ENCODE data around the gene NDRG4. TPM values are rescaled to one million over a fixed set of nuclear protein-coding genes. Genes with fewer than 3 reads are reported as not detected.

Gene NDRG4
- total RNA-seq, 1 experiment from 2014 or later, result 4.8 TPM

DNA sequence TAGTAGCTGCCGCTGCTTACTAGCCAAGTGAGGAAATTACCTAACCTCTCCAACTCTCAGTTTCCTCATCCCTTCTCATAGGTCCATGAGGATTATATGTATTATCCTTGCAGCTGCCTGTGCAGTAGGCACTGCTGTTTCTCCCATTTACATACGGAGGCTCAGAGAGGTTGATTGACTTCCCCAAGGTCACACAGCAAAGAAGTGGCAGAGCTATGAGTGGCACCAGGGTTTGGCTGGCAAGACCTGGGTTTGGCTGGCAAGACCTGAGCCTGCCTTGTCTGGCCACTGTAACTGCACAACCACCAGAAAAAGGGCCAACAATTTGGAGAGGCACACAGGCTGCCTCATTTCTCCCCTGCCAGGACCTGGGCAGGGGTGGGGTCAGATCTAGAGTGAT, 2.5 kb upstream of the NDRG4 start:
- H3K36me3 ChIP-seq (ENCODE audit: low read depth), result no peaks in the 10 kb centered on the region
- peaks cover 15% of the 10 kb centered on the region; the same call in 1 of the 2 replicates for H3F3A ChIP-seq (ENCODE audit: insufficient read depth, low read depth)
- no TSS peak for BruUV-seq (replicated peaks)
- 0 out of 2 replicates have a peak, but pooled peaks cover 7% of the 10 kb centered on the region for H3K4me1 ChIP-seq (replicated peaks; ENCODE audit: insufficient read depth)
- H3K4me2 ChIP-seq, result no peak overlapping the region
- H2AFZ ChIP-seq, result no peak overlapping the region
- H3K9me3 ChIP-seq (ENCODE audit: insufficient read depth, low read depth), result no peaks in the 10 kb centered on the region
- no peak overlapping the region for H3K4me3 ChIP-seq
- ChIA-PET CTCF (no interaction called here), POLR2A (ENCODE audit: unreplicated experiment) (no interaction called here)
- no peak for DNase-seq
- H3K79me2 ChIP-seq (ENCODE audit: low read depth), result no peaks in the 10 kb centered on the region
- no peaks in the 10 kb centered on the region for H3K9me2 ChIP-seq (ENCODE audit: insufficient read depth)
- no peak for TF ChIP-seq EZH2 (IDR thresholded peaks at IDR 0.05; ENCODE audit: low read depth)
- TF ChIP-seq, protein P1, sequence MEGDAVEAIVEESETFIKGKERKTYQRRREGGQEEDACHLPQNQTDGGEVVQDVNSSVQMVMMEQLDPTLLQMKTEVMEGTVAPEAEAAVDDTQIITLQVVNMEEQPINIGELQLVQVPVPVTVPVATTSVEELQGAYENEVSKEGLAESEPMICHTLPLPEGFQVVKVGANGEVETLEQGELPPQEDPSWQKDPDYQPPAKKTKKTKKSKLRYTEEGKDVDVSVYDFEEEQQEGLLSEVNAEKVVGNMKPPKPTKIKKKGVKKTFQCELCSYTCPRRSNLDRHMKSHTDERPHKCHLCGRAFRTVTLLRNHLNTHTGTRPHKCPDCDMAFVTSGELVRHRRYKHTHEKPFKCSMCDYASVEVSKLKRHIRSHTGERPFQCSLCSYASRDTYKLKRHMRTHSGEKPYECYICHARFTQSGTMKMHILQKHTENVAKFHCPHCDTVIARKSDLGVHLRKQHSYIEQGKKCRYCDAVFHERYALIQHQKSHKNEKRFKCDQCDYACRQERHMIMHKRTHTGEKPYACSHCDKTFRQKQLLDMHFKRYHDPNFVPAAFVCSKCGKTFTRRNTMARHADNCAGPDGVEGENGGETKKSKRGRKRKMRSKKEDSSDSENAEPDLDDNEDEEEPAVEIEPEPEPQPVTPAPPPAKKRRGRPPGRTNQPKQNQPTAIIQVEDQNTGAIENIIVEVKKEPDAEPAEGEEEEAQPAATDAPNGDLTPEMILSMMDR (conservative IDR thresholded peaks at IDR 0.05), result no peak
- H4K20me1 ChIP-seq (ENCODE audit: insufficient read depth), result no peaks in the 10 kb centered on the region
- intact Hi-C loops (cut with micrococcal nuclease; ENCODE audit: unreplicated experiment), result no loop called here
- no peak overlapping the region for H3K27ac ChIP-seq
- H3K27me3 ChIP-seq (ENCODE audit: insufficient read depth, low read depth), result no peaks in the 10 kb centered on the region

DNA sequence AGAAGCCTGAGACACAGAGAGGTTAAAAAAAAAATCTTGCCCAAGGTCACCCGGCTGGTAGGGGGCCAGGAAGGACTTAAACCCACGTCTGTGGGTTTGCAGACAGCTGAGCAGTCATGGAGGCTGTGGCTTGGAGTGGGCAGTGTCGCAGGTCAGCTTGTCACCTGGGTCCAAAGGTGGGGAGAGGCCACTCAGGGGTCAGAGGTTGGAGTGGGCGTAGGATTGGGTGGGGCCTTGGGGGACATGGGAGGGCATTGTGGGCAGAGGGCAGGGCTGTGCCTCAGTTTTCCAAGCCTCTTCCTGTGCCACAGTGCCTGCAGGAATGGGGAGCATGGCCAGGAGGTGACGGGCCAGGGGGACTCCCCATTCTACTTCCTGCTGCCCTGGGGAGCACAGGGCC, 2.0 kb upstream of the NDRG4 start:
- H3K27me3 ChIP-seq (ENCODE audit: insufficient read depth, low read depth), result no peaks in the 10 kb centered on the region
- ChIA-PET CTCF (no interaction called here), POLR2A (ENCODE audit: unreplicated experiment) (no interaction called here)
- TF ChIP-seq EZH2 (IDR thresholded peaks at IDR 0.05; ENCODE audit: low read depth), result no peak
- TF ChIP-seq, protein P1 (conservative IDR thresholded peaks at IDR 0.05), result no peak
- BruUV-seq (replicated peaks), result no TSS peak
- intact Hi-C loops (cut with micrococcal nuclease; ENCODE audit: unreplicated experiment), result no loop called here
- H3K4me3 ChIP-seq, result no peak overlapping the region
- H3K9me3 ChIP-seq (ENCODE audit: insufficient read depth, low read depth), result no peaks in the 10 kb centered on the region
- H3K4me2 ChIP-seq, result no peak overlapping the region
- H3K9me2 ChIP-seq (ENCODE audit: insufficient read depth), result no peaks in the 10 kb centered on the region
- no peaks in the 10 kb centered on the region for H3K36me3 ChIP-seq (ENCODE audit: low read depth)
- no peak overlapping the region for H2AFZ ChIP-seq
- H3F3A ChIP-seq (ENCODE audit: insufficient read depth, low read depth), result peaks cover 15% of the 10 kb centered on the region; the same call in 1 of the 2 replicates
- H3K4me1 ChIP-seq (replicated peaks; ENCODE audit: insufficient read depth), result 0 out of 2 replicates have a peak, but pooled peaks cover 7% of the 10 kb centered on the region
- H4K20me1 ChIP-seq (ENCODE audit: insufficient read depth), result no peaks in the 10 kb centered on the region
- H3K27ac ChIP-seq, result no peak overlapping the region
- DNase-seq, result no peak
- no peaks in the 10 kb centered on the region for H3K79me2 ChIP-seq (ENCODE audit: low read depth)

DNA sequence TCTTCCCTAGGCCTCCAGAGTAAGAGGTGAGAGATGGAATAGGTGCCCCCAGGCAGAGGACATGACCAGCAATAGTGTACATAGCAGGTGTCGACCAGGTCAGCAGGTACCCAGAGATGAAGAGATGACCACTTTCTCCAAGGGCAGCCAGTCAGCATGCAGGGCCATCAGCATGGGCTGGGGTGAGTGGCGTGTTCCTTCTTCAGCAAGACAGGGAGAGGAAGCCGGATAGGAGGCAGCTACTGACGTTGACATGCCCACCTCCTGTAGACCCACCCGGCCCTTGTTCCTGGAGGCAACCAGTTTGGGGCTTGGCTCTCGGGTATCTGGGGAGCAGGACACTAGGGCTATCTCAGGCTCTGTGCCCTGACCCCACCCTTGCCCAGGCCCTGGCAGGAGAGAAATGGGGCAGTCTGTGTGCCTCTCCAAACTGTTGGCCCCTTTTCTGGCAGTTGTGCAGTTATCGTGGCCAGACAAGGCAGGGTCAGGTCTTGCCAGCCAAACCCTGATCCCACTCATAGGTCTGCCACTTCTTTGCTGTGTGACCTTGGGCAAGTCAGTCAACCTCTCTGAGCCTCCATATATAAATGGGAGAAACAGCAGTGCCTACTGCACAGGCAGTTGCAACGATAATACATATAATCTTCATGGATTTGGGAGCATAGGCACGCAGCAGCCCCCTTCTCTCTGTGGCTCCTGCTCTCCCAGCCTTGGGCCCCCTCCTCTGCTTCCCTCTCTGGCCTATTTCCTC, 1.4 kb upstream of the NDRG4 start:
- 0 out of 2 replicates have a peak, but pooled peaks cover 7% of the 10 kb centered on the region for H3K4me1 ChIP-seq (replicated peaks; ENCODE audit: insufficient read depth)
- ChIA-PET POLR2A (ENCODE audit: unreplicated experiment) (no interaction called here), CTCF (no interaction called here)
- no peak overlapping the region for H3K4me3 ChIP-seq
- no peak overlapping the region for H2AFZ ChIP-seq
- H3K9me2 ChIP-seq (ENCODE audit: insufficient read depth), result no peaks in the 10 kb centered on the region
- DNase-seq, result no peak
- H3K27ac ChIP-seq, result no peak overlapping the region
- H3F3A ChIP-seq (ENCODE audit: insufficient read depth, low read depth), result peaks cover 15% of the 10 kb centered on the region; the same call in 1 of the 2 replicates
- TF ChIP-seq EZH2 (IDR thresholded peaks at IDR 0.05; ENCODE audit: low read depth), result no peak
- TF ChIP-seq, protein P1 (conservative IDR thresholded peaks at IDR 0.05), result no peak
- H3K9me3 ChIP-seq (ENCODE audit: insufficient read depth, low read depth), result no peaks in the 10 kb centered on the region
- intact Hi-C loops (cut with micrococcal nuclease; ENCODE audit: unreplicated experiment), result no loop called here
- no peak overlapping the region for H3K4me2 ChIP-seq
- H3K27me3 ChIP-seq (ENCODE audit: insufficient read depth, low read depth), result no peaks in the 10 kb centered on the region
- H3K79me2 ChIP-seq (ENCODE audit: low read depth), result no peaks in the 10 kb centered on the region
- no peaks in the 10 kb centered on the region for H4K20me1 ChIP-seq (ENCODE audit: insufficient read depth)
- H3K36me3 ChIP-seq (ENCODE audit: low read depth), result no peaks in the 10 kb centered on the region
- BruUV-seq (replicated peaks), result no TSS peak
